Adrenal gland (tissue), 12 donors: Measurements from ENCODE around the gene GSTO2. TPM values are rescaled to one million over a fixed set of nuclear protein-coding genes. Genes with fewer than 3 reads are reported as not detected.

Experiments
- DNase-seq, 7 donors: peaks; one replicate each; pipeline ENCODE4 v3.0.0-alpha.2; 2019 to 2020
- H3K27ac ChIP-seq, 5 donors: fragments of 200-600 bp; sonication (generic) in 4 of 5; 1 replicate in 3 of 5; 2 replicates in 2 of 5; pipeline versions ENCODE4 v1.5.1 to v1.8.0; 2016 to 2020; ENCODE audit warnings: mild to moderate bottlenecking in 1 of 5
- H3K27me3 ChIP-seq: fragments of 200-600 bp; 2 replicates; pipeline ENCODE4 v1.8.0; 2021
- H3K36me3 ChIP-seq, 2 donors: fragments of 200-600 bp; replicated peaks in 1 of 2; 1 replicate in 1 of 2; 2 replicates in 1 of 2; pipeline versions ENCODE4 v1.5.1 to v1.8.0; 2018 to 2022
- H3K4me1 ChIP-seq, 2 donors: fragments of 200-600 bp; replicated peaks in 1 of 2; 1 replicate in 1 of 2; 2 replicates in 1 of 2; pipeline versions ENCODE4 v1.5.1 to v1.8.0; 2018 to 2021
- H3K4me3 ChIP-seq, 4 donors: fragments of 200-600 bp; sonication (generic) in 3 of 4; one replicate each; pipeline ENCODE4 v1.5.1; 2016 to 2018
- H3K9me3 ChIP-seq, 3 donors: fragments of 200-600 bp; sonication (generic) in 1 of 3; replicated peaks in 1 of 3; 1 replicate in 2 of 3; 2 replicates in 1 of 3; pipeline versions ENCODE4 v1.5.1 to v1.8.0; 2016 to 2021
- POLR2A ChIP-seq, 2 donors: fragments of 450-650 bp; IDR thresholded peaks; one replicate each; pipeline ENCODE4 v1.6.1; 2017; ENCODE audit warnings: antibody characterized with exemption in 2 of 2, mild to moderate bottlenecking in 2 of 2, moderate library complexity in 1 of 2
- WGBS, 4 donors: extraction: QIAGEN DNeasy Blood & Tissue Kit in 2 of 4; methylation state at CpG; one replicate each; pipeline versions ENCODE4 v1.1.5 to v1.1.7; 2013 to 2017; 5-methylcytosine and 5-hydroxymethylcytosine counted together
- intact Hi-C, 2 donors: fragments of 100-400 bp; cut with DNase I; formaldehyde crosslinking; loops; one replicate each; pipeline versions ENCODE4 v1.14.1 to v1.15.0; 2022 to 2023
- polyA plus RNA-seq, 3 donors: library from polyadenylated mRNA; stranded (reverse); fragments of 200-250 nt in 2 of 3; fragments of 350-450 nt in 1 of 3; fragmentation: Illumina TruSeq in 1 of 3; extraction: RNeasy Lipid Tissue Mini Kit (QIAGEN cat#74804) in 1 of 3; gene quantifications; one replicate each; pipeline ENCODE4 v1.2.3, GENCODE V29; 2013 to 2014
- total RNA-seq, 9 donors: library from RNA; depleted of rRNA in 4 of 9; stranded (reverse); fragments of >200 nt in 4 of 9; fragments of 120-200 nt in 1 of 9; fragmentation: NEBNext Ultra II Directional in 1 of 9; extraction: Animal tissue kit (Norgen Biotek cat#: 25700) in 1 of 9; gene quantifications; one replicate each; pipeline versions ENCODE4 v1.1.0 to v1.2.4, GENCODE V29; 2013 to 2023
- TF ChIP-seq, protein P1 (sequence below), 6 experiments: fragments of 450-650 bp in 4 of 6; fragments of 200-600 bp in 2 of 6; sonication (generic) in 1 of 6; IDR thresholded peaks; 1 replicate in 5 of 6; 2 replicates in 1 of 6; pipeline versions ENCODE4 v1.5.1 to v1.8.0; 2016 to 2021; ENCODE audit warnings: antibody characterized with exemption in 6 of 6, mild to moderate bottlenecking in 2 of 6, moderate library complexity in 1 of 6
- donor health status: healthy with polysubstance abuse.
- donor health status: Bipolar disorder and iron deficiency.
- donor health status: DM: yes; HTN: yes; CAD: no.
- donor health status: DM: no; HTN: no; CAD: no.
- donor health status: DM: no; HTN: no; CAD: no.
- donor health status: DM: yes; HTN: yes; CAD: no.

Gene GSTO2
- total and polyA plus RNA-seq, 12 donors = 3.7 to 15.3 (median 7.3) TPM

DNA sequence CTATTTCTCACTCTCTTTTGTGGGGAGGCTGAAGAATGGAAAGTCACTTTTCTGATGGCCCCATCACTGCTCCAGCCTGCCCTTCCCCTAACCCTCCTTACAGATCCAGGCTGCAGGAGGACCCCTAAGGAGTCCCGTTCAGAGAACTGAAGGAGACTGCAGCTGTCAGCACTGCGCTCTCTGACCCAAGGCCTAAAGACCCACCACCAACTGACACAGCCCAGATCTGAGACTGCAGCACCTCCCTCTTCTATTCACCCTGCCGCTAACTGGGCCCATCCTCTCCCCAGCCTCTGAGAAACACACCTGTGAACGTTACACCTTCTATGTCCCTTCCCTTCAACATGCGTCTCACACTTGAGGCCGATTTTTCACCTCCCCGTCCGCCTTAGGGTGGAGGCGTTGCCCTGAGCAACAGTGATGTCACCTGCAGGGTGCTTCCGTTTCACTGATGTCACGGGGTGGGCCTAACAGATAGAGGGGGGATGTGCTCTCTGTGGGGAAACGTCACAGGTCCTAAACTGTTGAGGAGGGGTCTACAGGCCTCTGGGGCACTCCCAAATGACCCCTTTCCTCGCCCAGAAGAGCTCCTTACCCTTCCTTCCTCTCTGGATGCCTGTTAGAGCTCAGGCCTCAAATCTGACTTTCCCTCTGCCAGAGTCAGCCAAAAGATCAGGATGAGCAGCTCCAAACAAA, 64.2 kb downstream of the GSTO2 start:
- Histone ChIP-seq H3K27me3 (no peaks in the 10 kb centered on the region), H3K36me3 (no peaks in the 10 kb centered on the region), H3K27ac (peak overlapping the region in 2 of 5 donors; percentile 48 to 88), H3K4me3 (no peak overlapping the region), H3K9me3 (no peaks in the 10 kb centered on the region), H3K4me1 (peaks cover 37 to 68% of the 10 kb centered on the region in 2 donors)
- peak in 4 of 7 donors; percentile 14 to 68 (median 28) for DNase-seq
- WGBS, 4 donors = 79 to 85% (median 82%) methylated on average over 12 to 13 of the region's 13 CpGs
- TF ChIP-seq, protein P1, sequence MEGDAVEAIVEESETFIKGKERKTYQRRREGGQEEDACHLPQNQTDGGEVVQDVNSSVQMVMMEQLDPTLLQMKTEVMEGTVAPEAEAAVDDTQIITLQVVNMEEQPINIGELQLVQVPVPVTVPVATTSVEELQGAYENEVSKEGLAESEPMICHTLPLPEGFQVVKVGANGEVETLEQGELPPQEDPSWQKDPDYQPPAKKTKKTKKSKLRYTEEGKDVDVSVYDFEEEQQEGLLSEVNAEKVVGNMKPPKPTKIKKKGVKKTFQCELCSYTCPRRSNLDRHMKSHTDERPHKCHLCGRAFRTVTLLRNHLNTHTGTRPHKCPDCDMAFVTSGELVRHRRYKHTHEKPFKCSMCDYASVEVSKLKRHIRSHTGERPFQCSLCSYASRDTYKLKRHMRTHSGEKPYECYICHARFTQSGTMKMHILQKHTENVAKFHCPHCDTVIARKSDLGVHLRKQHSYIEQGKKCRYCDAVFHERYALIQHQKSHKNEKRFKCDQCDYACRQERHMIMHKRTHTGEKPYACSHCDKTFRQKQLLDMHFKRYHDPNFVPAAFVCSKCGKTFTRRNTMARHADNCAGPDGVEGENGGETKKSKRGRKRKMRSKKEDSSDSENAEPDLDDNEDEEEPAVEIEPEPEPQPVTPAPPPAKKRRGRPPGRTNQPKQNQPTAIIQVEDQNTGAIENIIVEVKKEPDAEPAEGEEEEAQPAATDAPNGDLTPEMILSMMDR (IDR thresholded peaks at IDR 0.05) = no peak
- no peak for TF ChIP-seq POLR2A (IDR thresholded peaks at IDR 0.05)
- intact Hi-C loops = no loop called here

DNA sequence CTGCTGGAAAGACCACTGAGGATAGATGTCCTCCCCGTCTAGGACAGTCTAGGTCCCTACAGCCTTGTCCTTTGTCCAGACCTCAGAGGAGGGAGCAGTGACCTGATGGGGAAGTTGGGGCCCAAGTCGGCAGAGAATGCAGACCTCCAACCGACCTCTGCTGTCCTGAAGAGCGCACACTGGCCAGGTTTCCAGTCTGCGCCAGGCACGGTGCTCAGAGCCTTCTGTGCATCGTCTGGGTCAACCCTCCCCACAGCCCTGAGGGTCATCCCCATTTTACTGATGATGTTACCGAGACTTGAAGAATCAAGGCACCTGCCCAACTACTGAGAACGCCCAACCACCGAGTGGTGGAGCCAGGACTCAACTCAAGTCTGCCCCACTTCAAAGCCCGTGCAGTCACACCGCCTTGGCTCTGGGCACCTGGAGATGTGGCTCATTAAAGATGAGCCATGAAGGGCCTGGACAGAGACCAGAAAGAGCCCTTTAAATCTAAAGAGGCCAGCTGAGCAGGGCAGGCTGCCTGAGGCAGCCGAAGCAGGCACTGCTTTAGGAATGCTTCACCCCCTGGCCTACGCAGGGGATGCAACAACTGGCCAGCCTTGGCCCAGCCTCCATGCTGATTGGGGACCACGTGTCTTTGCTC, 64.9 kb downstream of the GSTO2 start:
- peaks cover 30 to 61% of the 10 kb centered on the region in 2 donors for H3K4me1 ChIP-seq
- no peaks in the 10 kb centered on the region for H3K9me3 ChIP-seq
- DNase-seq = peak in 3 of 7 donors; percentile 12 to 49 (median 19)
- H3K27ac ChIP-seq = peak overlapping the region in 2 of 5 donors; percentile 48 to 88
- no peaks in the 10 kb centered on the region for H3K27me3 ChIP-seq
- 70 to 87% (median 78%) methylated on average over 10 to 15 of the region's 15 CpGs for WGBS, 4 donors
- TF ChIP-seq, protein P1 (IDR thresholded peaks at IDR 0.05) = no peak
- no peak for TF ChIP-seq POLR2A (IDR thresholded peaks at IDR 0.05)
- H3K36me3 ChIP-seq = no peaks in the 10 kb centered on the region
- H3K4me3 ChIP-seq = no peak overlapping the region
- intact Hi-C loops = no loop called here

DNA sequence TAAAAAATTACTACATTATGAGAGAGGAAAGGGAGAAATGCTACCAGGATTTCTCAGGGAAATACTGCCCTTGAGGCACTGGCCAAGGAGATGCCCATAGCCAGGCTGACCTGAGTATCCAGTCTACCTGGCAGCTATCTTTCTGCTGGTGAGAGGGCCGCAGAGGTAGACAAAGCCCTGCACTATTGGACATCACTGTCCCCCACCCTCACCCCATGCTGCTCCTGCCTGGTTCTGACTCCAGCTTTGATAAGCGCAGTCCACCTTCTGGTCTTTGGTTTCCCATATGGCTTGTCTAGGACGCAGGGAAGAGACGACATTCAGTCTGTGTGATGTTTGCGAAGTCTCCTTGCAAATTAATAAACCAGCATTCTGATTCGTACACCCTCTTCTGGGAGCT, 65.6 kb downstream of the GSTO2 start:
- intact Hi-C loops = no loop called here
- peak in 2 of 7 donors; percentile 10 to 18 for DNase-seq
- H3K4me1 ChIP-seq = peaks cover 23 to 54% of the 10 kb centered on the region in 2 donors
- no peaks in the 10 kb centered on the region for H3K27me3 ChIP-seq
- 89 to 98% (median 96%) methylated on average over 6 of the region's 6 CpGs for WGBS, 4 donors
- H3K4me3 ChIP-seq = no peak overlapping the region
- H3K9me3 ChIP-seq = no peaks in the 10 kb centered on the region
- H3K36me3 ChIP-seq = no peaks in the 10 kb centered on the region
- peak overlapping the region in 2 of 5 donors; percentile 47 to 48 for H3K27ac ChIP-seq
- TF ChIP-seq POLR2A (IDR thresholded peaks at IDR 0.05) = no peak
- TF ChIP-seq, protein P1 (IDR thresholded peaks at IDR 0.05) = no peak

DNA sequence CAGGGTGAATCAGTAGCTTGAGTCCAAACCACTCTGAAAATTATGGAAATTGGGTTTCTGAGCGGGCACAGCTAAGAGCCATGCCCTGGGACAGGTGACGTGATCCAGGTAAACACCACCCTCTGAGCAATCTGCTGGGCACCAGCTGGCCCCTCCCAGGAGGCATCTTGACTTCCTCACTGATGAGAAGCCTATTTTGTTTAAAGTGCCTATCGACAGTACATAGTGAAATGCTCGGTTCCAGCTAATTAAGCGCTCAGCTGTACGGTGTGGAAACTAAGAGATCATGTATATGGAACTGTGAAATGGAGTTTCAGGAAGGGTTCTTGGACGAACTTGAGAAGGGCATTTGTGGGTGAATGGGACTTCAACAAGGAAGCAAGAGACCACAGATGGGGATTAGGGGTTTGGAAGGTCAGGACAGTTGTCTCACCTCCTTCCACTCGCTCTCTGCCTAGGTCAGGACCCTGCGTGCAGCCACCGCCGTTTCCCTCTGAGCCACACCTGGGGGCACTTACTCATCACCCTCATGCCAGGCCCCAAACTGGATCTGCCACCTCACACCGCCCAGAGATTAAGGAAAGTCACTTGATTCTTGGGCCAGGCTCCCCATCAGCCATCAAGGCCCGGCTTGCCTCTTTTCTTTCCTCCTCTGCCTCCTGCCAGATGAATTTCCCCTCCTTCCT, 66.1 kb downstream of the GSTO2 start:
- H3K4me1 ChIP-seq = peaks cover 20 to 53% of the 10 kb centered on the region in 2 donors

More for the DNA sequence above, 66.1 kb downstream of the GSTO2 start:
- Histone ChIP-seq H3K4me3 (no peak overlapping the region), H3K9me3 (no peaks in the 10 kb centered on the region), H3K36me3 (no peaks in the 10 kb centered on the region), H3K27me3 (no peaks in the 10 kb centered on the region), H3K27ac (peak overlapping the region in 1 of 5 donors; percentile 47)
- 82 to 87% (median 85%) methylated on average over 12 to 13 of the region's 13 CpGs for WGBS, 4 donors
- intact Hi-C loops = no loop called here
- TF ChIP-seq, protein P1 (IDR thresholded peaks at IDR 0.05) = no peak
- no peak for TF ChIP-seq POLR2A (IDR thresholded peaks at IDR 0.05)
- DNase-seq = peak in 1 of 7 donors; percentile 17
